H1 (cell line): ENCODE results near the gene SMAP2. TPM values are rescaled to one million over a fixed set of nuclear protein-coding genes. Genes with fewer than 3 reads are reported as not detected.

Experiments
- CBX8 ChIP-seq: fragments of 300-800, 300-1000 bp; sonication (generic); IDR thresholded peaks from 2 replicates; pipeline ENCODE4 v1.7.1; 2016; ENCODE audit warnings: low read depth, low read length, borderline replicate concordance
- CEBPB ChIP-seq: IDR thresholded peaks from 2 replicates; pipeline ENCODE4 v1.6.1; 2012; ENCODE audit warnings: low read depth, low read length
- CTBP2 ChIP-seq: IDR thresholded peaks from 2 replicates; pipeline ENCODE4 v1.7.0; 2011; ENCODE audit warnings: borderline replicate concordance, mild to moderate bottlenecking, moderate library complexity, mixed read lengths, low read length; ENCODE audit not compliant: insufficient read depth, insufficient read length
- EZH2 ChIP-seq: fragments of 200-600 bp; sonication (generic); IDR thresholded peaks from 2 replicates; pipeline ENCODE4 v1.7.1; 2012; ENCODE audit warnings: low read depth, mild to moderate bottlenecking, moderate library complexity, low read length, inconsistent platforms; ENCODE audit not compliant: severe bottlenecking
- FOSL1 ChIP-seq: IDR thresholded peaks from 2 replicates; pipeline ENCODE4 v1.6.1; 2011; ENCODE audit warnings: mild to moderate bottlenecking, low read depth, low read length, moderate library complexity; ENCODE audit not compliant: insufficient read depth
- GABPA ChIP-seq: IDR thresholded peaks from 2 replicates; pipeline ENCODE4 v1.6.1; 2011; ENCODE audit warnings: mild to moderate bottlenecking, low read length, moderate library complexity, borderline replicate concordance; ENCODE audit not compliant: insufficient read depth
- HDAC6 ChIP-seq: IDR thresholded peaks from one replicate; pipeline ENCODE4 v1.7.1; 2012; ENCODE audit warnings: low read depth, mild to moderate bottlenecking, inconsistent platforms, low read length, moderate library complexity
- JUND ChIP-seq: IDR thresholded peaks from 2 replicates; pipeline ENCODE4 v1.6.1; 2011; ENCODE audit warnings: mild to moderate bottlenecking, improper control_type of control experiment, low read length
- KDM5A ChIP-seq: fragments of 200-600 bp; IDR thresholded peaks from 2 replicates; pipeline ENCODE4 v1.7.1; 2012; ENCODE audit warnings: mild to moderate bottlenecking, low read length, inconsistent platforms, mixed read lengths
- PHF8 ChIP-seq: fragments of 200-600 bp; sonication (generic); conservative IDR thresholded peaks from 2 replicates; pipeline ENCODE4 v1.7.1; 2012; ENCODE audit warnings: low read depth, mild to moderate bottlenecking, inconsistent platforms, low read length, moderate library complexity
- RBBP5 ChIP-seq: IDR thresholded peaks from 2 replicates; pipeline ENCODE4 v1.7.1; 2012; ENCODE audit warnings: low read depth, mild to moderate bottlenecking, inconsistent platforms, low read length, moderate library complexity, borderline replicate concordance
- RFX5 ChIP-seq: IDR thresholded peaks from 2 replicates; pipeline ENCODE4 v1.6.1; 2011; ENCODE audit warnings: low read depth, low read length, improper control_type of control experiment, borderline replicate concordance
- SIN3A ChIP-seq, 2 experiments: IDR thresholded peaks in 1 of 2; conservative IDR thresholded peaks in 1 of 2; 2 replicates each; pipeline ENCODE4 v1.6.1; 2011 to 2012; ENCODE audit warnings: low read length in 2 of 2, improper control_type of control experiment in 1 of 2, low read depth in 1 of 2, mild to moderate bottlenecking in 1 of 2
- SIRT6 ChIP-seq: IDR thresholded peaks from one replicate; pipeline ENCODE4 v1.7.1; 2012; ENCODE audit warnings: low read length, inconsistent platforms
- TAF1 ChIP-seq: IDR thresholded peaks from 2 replicates; pipeline ENCODE4 v1.6.1; 2011; ENCODE audit warnings: mild to moderate bottlenecking, low read depth, low read length
- ZNF274 ChIP-seq: IDR thresholded peaks from 2 replicates; pipeline ENCODE4 v1.7.0; 2012; ENCODE audit warnings: low read length, borderline replicate concordance; ENCODE audit errors: extremely low read depth
- polyA plus RNA-seq, 7 experiments: library from polyadenylated mRNA; depleted of rRNA in 3 of 7; stranded (reverse) in 5 of 7; unstranded in 2 of 7; fragments of >200 nt in 5 of 7; fragments of 200-250 nt in 2 of 7; gene quantifications; 1 replicate in 5 of 7; 2 replicates in 1 of 7; 4 replicates in 1 of 7; pipeline versions ENCODE4 v1.2.1 to v1.2.3, GENCODE V29; 2011 to 2013; ENCODE audit warnings: missing spikeins in 2 of 7, mixed read lengths in 2 of 7
- total RNA-seq: library from RNA; stranded (reverse); fragmentation: NEBNext Ultra II Directional; extraction: Animal tissue kit (Norgen Biotek cat#: 25700); gene quantifications from 2 replicates; pipeline ENCODE4 v1.2.1, GENCODE V29; 2021
- TF ChIP-seq, protein P1 (sequence below), 3 experiments: IDR thresholded peaks; 1 replicate in 2 of 3; 2 replicates in 1 of 3; pipeline versions ENCODE4 v1.5.1 to v1.6.1; 2011; ENCODE audit warnings: low read length in 3 of 3, mild to moderate bottlenecking in 3 of 3, inconsistent platforms in 2 of 3, low read depth in 1 of 3, moderate library complexity in 1 of 3; ENCODE audit not compliant: insufficient read depth in 1 of 3; ENCODE audit errors: control extremely low read depth in 1 of 3
- TF ChIP-seq, protein P2 (sequence below): IDR thresholded peaks from 2 replicates; pipeline ENCODE4 v1.6.1; 2011; ENCODE audit warnings: low read length, improper control_type of control experiment
- TF ChIP-seq, protein P3 (sequence below): IDR thresholded peaks from 2 replicates; pipeline ENCODE4 v1.6.1; 2011; ENCODE audit warnings: low read depth, mild to moderate bottlenecking, low read length; ENCODE audit not compliant: insufficient read depth

SMAP2 gene
- total and polyA plus RNA-seq, 2 of the 8 experiments (the other 6 are each of a cell fraction or from before 2014, with no cell fraction given) = 4.3 to 5.5 TPM

DNA sequence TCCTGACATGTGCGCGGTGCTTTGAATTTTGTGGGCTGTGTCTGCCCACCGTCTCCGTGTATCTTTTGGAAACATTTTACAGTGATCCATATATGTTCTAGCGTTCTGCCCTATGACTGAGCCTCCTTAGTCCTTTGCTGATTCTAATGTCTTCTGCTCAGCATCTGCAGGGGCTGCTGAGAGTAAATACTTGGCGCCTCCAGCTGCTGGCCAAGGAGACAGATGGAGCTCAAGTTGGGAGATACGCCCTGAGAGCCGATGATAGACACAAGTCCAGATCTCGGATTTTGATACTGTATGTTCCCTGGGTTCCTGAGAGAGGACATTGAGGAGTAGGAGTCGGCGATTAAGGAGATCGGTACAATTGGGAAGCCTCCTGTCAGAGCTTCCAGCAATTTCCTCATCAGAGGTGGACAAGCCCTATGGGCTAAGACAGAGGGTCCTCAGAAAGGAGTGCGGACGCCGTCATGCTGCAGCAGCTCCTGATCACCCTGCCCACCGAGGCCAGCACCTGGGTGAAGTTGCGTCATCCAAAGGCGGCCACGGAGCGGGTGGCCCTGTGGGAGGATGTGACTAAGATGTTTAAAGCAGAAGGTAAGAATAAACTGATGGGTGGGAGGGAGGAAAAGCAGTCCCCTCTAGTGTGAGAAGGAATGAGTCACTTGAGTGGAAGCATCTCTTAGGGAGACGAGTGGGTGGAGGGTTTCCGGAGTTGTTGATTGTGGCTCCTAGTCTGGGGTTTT, 77.1 kb downstream of the SMAP2 start (continued):
- TF ChIP-seq SIRT6 = no peak
- TF ChIP-seq KDM5A = no peak
- TF ChIP-seq EZH2 = no peak
- 0 out of 2 replicates have a peak, but pooled peaks have one; percentile 13 for TF ChIP-seq TAF1
- TF ChIP-seq HDAC6 = no peak
- TF ChIP-seq, protein P1, sequence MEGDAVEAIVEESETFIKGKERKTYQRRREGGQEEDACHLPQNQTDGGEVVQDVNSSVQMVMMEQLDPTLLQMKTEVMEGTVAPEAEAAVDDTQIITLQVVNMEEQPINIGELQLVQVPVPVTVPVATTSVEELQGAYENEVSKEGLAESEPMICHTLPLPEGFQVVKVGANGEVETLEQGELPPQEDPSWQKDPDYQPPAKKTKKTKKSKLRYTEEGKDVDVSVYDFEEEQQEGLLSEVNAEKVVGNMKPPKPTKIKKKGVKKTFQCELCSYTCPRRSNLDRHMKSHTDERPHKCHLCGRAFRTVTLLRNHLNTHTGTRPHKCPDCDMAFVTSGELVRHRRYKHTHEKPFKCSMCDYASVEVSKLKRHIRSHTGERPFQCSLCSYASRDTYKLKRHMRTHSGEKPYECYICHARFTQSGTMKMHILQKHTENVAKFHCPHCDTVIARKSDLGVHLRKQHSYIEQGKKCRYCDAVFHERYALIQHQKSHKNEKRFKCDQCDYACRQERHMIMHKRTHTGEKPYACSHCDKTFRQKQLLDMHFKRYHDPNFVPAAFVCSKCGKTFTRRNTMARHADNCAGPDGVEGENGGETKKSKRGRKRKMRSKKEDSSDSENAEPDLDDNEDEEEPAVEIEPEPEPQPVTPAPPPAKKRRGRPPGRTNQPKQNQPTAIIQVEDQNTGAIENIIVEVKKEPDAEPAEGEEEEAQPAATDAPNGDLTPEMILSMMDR (IDR thresholded peaks at IDR 0.05; ENCODE audit: control extremely low read depth in 1 of 3, insufficient read depth in 1 of 3, low read depth in 1 of 3, low read length in 3 of 3) = no peak
- peak; percentile 88 for TF ChIP-seq CEBPB
- TF ChIP-seq PHF8 = 0 out of 2 replicates have a peak, but pooled peaks have one; percentile 2
- TF ChIP-seq RBBP5 = no peak
- no peak for TF ChIP-seq CBX8
- TF ChIP-seq, protein P2, sequence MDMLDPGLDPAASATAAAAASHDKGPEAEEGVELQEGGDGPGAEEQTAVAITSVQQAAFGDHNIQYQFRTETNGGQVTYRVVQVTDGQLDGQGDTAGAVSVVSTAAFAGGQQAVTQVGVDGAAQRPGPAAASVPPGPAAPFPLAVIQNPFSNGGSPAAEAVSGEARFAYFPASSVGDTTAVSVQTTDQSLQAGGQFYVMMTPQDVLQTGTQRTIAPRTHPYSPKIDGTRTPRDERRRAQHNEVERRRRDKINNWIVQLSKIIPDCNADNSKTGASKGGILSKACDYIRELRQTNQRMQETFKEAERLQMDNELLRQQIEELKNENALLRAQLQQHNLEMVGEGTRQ = no peak
- TF ChIP-seq RFX5 = no peak
- no peak for TF ChIP-seq CTBP2
- TF ChIP-seq SIN3A (conservative IDR thresholded peaks at IDR 0.05 in 1 of 2, IDR thresholded peaks at IDR 0.05 in 1 of 2; ENCODE audit: low read depth in 1 of 2, low read length in 2 of 2) = 0 out of 4 replicates have a peak, but pooled peaks of 1 of the 2 experiments have one; percentile 9
- TF ChIP-seq JUND = peak; percentile 75
- TF ChIP-seq ZNF274 = no peak
- TF ChIP-seq, protein P3, sequence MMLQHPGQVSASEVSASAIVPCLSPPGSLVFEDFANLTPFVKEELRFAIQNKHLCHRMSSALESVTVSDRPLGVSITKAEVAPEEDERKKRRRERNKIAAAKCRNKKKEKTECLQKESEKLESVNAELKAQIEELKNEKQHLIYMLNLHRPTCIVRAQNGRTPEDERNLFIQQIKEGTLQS = 0 out of 2 replicates have a peak, but pooled peaks have one; percentile 21
- TF ChIP-seq FOSL1 = no peak
- no peak for TF ChIP-seq GABPA
